HL-60 (cell line): ENCODE measurements around the gene IMMP2L.

Source experiments
- CTCF ChIP-seq: IDR thresholded peaks from one replicate; pipeline ENCODE4 v1.5.1; 2011; ENCODE audit warnings: low read length, control low read depth, inconsistent platforms; ENCODE audit not compliant: insufficient read depth
- GABPA ChIP-seq: IDR thresholded peaks from 2 replicates; pipeline ENCODE4 v1.6.1; 2012; ENCODE audit warnings: low read depth
- POLR2AphosphoS5 ChIP-seq: IDR thresholded peaks from 2 replicates; pipeline ENCODE4 v1.6.1; 2012; ENCODE audit warnings: low read depth
- TF ChIP-seq, protein P1 (sequence below): IDR thresholded peaks from 2 replicates; pipeline ENCODE4 v1.6.1; 2012; ENCODE audit warnings: low read depth; ENCODE audit not compliant: insufficient replicate concordance

DNA sequence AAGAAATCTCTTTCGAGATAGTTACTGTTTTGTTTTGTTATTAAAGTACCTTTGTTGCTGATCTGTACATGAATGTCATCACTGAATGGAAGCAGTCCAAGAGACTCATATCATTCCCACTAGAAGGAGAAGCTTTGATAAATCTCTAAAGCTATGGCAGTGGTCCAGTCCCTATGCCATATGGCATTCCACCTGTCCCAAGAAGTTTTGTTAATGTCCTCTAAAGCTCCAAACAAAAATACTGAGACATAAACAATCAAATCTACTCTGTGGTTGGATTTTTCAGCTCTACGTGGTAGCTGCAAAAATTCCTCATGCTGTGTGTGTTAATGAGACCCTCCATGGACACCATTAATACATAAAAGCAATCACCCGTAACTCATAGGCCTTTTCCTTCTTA, 377.3 kb downstream of the IMMP2L start:
- TF ChIP-seq POLR2AphosphoS5 (no peak), CTCF (no peak), GABPA (no peak)
- TF ChIP-seq, protein P1, sequence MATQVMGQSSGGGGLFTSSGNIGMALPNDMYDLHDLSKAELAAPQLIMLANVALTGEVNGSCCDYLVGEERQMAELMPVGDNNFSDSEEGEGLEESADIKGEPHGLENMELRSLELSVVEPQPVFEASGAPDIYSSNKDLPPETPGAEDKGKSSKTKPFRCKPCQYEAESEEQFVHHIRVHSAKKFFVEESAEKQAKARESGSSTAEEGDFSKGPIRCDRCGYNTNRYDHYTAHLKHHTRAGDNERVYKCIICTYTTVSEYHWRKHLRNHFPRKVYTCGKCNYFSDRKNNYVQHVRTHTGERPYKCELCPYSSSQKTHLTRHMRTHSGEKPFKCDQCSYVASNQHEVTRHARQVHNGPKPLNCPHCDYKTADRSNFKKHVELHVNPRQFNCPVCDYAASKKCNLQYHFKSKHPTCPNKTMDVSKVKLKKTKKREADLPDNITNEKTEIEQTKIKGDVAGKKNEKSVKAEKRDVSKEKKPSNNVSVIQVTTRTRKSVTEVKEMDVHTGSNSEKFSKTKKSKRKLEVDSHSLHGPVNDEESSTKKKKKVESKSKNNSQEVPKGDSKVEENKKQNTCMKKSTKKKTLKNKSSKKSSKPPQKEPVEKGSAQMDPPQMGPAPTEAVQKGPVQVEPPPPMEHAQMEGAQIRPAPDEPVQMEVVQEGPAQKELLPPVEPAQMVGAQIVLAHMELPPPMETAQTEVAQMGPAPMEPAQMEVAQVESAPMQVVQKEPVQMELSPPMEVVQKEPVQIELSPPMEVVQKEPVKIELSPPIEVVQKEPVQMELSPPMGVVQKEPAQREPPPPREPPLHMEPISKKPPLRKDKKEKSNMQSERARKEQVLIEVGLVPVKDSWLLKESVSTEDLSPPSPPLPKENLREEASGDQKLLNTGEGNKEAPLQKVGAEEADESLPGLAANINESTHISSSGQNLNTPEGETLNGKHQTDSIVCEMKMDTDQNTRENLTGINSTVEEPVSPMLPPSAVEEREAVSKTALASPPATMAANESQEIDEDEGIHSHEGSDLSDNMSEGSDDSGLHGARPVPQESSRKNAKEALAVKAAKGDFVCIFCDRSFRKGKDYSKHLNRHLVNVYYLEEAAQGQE = no peak
